Chondrocyte (in vitro differentiated cells): ENCODE data around the gene RPA3. TPM values are rescaled to one million over a fixed set of nuclear protein-coding genes. Genes with fewer than 3 reads are reported as not detected.

Experiments
- DNase-seq: peaks from one replicate; pipeline ENCODE4 v3.0.0; 2021; ENCODE audit warnings: mixed read lengths, low spot score
- H3K27ac Mint-ChIP-seq: one replicate; pipeline ENCODE4 v1.8.0; 2021; ENCODE audit warnings: mild to moderate bottlenecking, moderate library complexity, mixed read lengths; ENCODE audit not compliant: unreplicated experiment
- H3K27me3 Mint-ChIP-seq: 2 replicates; pipeline ENCODE4 v1.8.0; 2021; ENCODE audit warnings: low read depth, mixed read lengths
- H3K36me3 Mint-ChIP-seq: 2 replicates; pipeline ENCODE4 v1.8.0; 2021; ENCODE audit warnings: low read depth, mixed read lengths
- H3K4me1 Mint-ChIP-seq: 2 replicates; pipeline ENCODE4 v1.8.0; 2021; ENCODE audit warnings: low read depth, mild to moderate bottlenecking, mixed read lengths
- H3K4me3 Mint-ChIP-seq: one replicate; pipeline ENCODE4 v1.8.0; 2021; ENCODE audit warnings: mild to moderate bottlenecking, moderate library complexity, mixed read lengths; ENCODE audit not compliant: unreplicated experiment
- H3K9me3 Mint-ChIP-seq: 2 replicates; pipeline ENCODE4 v1.8.0; 2021; ENCODE audit warnings: low read depth, mixed read lengths
- CTCF ChIP-seq: fragments of 200-600 bp; sonication (generic); IDR thresholded peaks from 2 replicates; pipeline ENCODE4 v1.5.0; 2021; ENCODE audit warnings: antibody characterized with exemption, mild to moderate bottlenecking, moderate library complexity
- total RNA-seq: library from RNA; stranded (reverse); gene quantifications from 3 replicates; pipeline ENCODE4 v1.2.1, GENCODE V29; 2021

Gene RPA3
- total RNA-seq, 1 donor from 2014 or later = 8.3 TPM

GRCh38 chr7:7746458-7746857 is 28.1 kb upstream of the RPA3 start:
- no peaks in the 10 kb centered on the region for H3K36me3 Mint-ChIP-seq
- H3K4me3 Mint-ChIP-seq = no peak overlapping the region
- no peaks in the 10 kb centered on the region for H3K27me3 Mint-ChIP-seq
- no peaks in the 10 kb centered on the region for H3K9me3 Mint-ChIP-seq
- no peak overlapping the region for H3K27ac Mint-ChIP-seq
- no peak for DNase-seq
- peaks cover 6% of the 10 kb centered on the region for H3K4me1 Mint-ChIP-seq
- TF ChIP-seq CTCF = no peak

- Mint-ChIP-seq H3K4me3 (no peak overlapping the region), H3K36me3 (no peaks in the 10 kb centered on the region), H3K27me3 (no peaks in the 10 kb centered on the region), H3K27ac (no peak overlapping the region), H3K9me3 (no peaks in the 10 kb centered on the region), H3K4me1 (peaks cover 2% of the 10 kb centered on the region)
- no peak for DNase-seq
- no peak for TF ChIP-seq CTCF
Measured at GRCh38 chr7:7745966-7746365, 27.6 kb upstream of the RPA3 start.

- no peak for DNase-seq
- TF ChIP-seq CTCF = no peak
- H3K36me3 Mint-ChIP-seq = no peaks in the 10 kb centered on the region
- H3K4me1 Mint-ChIP-seq = no peaks in the 10 kb centered on the region
- no peaks in the 10 kb centered on the region for H3K27me3 Mint-ChIP-seq
- no peak overlapping the region for H3K27ac Mint-ChIP-seq
- H3K9me3 Mint-ChIP-seq = no peaks in the 10 kb centered on the region
- no peak overlapping the region for H3K4me3 Mint-ChIP-seq
Measured at GRCh38 chr7:7745258-7745657, 26.9 kb upstream of the RPA3 start.

- Mint-ChIP-seq H3K27ac (no peak overlapping the region), H3K4me3 (no peak overlapping the region), H3K27me3 (no peaks in the 10 kb centered on the region), H3K36me3 (no peaks in the 10 kb centered on the region), H3K9me3 (no peaks in the 10 kb centered on the region), H3K4me1 (peaks cover 12% of the 10 kb centered on the region)
- no peak for TF ChIP-seq CTCF
- no peak for DNase-seq
Measured at GRCh38 chr7:7742223-7742622, 23.8 kb upstream of the RPA3 start.

GRCh38 chr7:7740037-7740355 is 21.6 kb upstream of the RPA3 start:
- Mint-ChIP-seq H3K9me3 (no peaks in the 10 kb centered on the region), H3K4me1 (peaks cover 12% of the 10 kb centered on the region), H3K4me3 (no peak overlapping the region), H3K27me3 (no peaks in the 10 kb centered on the region), H3K36me3 (no peaks in the 10 kb centered on the region), H3K27ac (no peak overlapping the region)
- no peak for DNase-seq
- TF ChIP-seq CTCF = no peak
